ENCODE results near the gene GTF2H4.

The GTF2H4 gene

DNA sequence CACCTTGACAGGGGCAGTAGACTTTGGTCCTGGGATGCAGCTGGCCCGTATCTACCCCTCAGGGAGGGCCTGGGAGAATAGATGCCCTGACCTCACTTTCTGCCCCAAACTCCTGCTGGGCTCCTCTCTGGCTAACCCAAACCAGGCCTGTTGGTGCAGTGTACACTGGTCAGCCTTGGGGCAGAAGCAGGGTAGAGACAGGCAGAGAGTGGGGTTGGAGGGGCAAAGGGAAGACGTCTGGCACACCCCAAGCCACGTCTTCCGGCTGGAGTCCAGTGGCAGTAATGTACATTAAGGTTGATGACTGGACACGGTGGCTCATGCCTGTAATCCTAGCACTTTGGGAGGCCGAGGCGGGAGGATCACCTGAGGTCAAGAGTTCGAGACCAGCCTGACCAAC lies 14.3 kb upstream of the GTF2H4 start:
- no peak overlapping the region for H3K4me3 ChIP-seq (ENCODE audit: low read depth, low read length)
- POLR2A ChIA-PET, result no interaction called here
- CTCF ChIA-PET, result interaction anchor here (1.0 to 1.4 kb wide), 3 partner anchors 9 to 176 kb away, joined by 3 to 4 read pairs (median 3); partner anchors contain the start of gene DDR1

DNA sequence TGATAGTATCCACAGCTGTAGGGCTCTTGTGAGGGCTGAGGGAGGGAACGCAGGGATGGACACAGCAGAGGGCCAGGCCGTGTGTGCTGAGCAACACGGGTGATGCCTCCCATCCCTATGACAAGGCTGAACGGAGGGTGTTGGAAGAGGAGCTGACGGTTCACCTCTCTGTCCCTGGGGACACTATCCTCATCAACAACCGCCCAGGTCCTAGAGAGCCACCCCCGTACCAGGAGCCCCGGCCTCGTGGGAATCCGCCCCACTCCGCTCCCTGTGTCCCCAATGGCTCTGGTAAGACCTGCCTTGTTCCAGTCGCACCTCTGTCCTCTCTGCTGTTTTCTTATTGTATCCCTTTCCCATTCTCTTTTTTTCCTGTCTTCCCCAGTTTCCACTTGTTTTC lies 13.6 kb upstream of the GTF2H4 start:
- ChIA-PET CTCF (interaction anchor here (0.7 to 1.4 kb wide), 4 partner anchors 9 to 175 kb away, joined by 3 to 4 read pairs (median 3); partner anchors contain the start of genes DDR1 and SFTA2), POLR2A (no interaction called here)
- TF ChIP-seq, protein P1, sequence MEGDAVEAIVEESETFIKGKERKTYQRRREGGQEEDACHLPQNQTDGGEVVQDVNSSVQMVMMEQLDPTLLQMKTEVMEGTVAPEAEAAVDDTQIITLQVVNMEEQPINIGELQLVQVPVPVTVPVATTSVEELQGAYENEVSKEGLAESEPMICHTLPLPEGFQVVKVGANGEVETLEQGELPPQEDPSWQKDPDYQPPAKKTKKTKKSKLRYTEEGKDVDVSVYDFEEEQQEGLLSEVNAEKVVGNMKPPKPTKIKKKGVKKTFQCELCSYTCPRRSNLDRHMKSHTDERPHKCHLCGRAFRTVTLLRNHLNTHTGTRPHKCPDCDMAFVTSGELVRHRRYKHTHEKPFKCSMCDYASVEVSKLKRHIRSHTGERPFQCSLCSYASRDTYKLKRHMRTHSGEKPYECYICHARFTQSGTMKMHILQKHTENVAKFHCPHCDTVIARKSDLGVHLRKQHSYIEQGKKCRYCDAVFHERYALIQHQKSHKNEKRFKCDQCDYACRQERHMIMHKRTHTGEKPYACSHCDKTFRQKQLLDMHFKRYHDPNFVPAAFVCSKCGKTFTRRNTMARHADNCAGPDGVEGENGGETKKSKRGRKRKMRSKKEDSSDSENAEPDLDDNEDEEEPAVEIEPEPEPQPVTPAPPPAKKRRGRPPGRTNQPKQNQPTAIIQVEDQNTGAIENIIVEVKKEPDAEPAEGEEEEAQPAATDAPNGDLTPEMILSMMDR (IDR thresholded peaks at IDR 0.05; ENCODE audit: insufficient read depth, low read length, missing control alignments), result no peak
- no peak for DNase-seq (ENCODE audit: low read depth, low spot score)
- no peak overlapping the region for H3K4me3 ChIP-seq (ENCODE audit: low read depth, low read length)

More for the DNA sequence above, 14.3 kb upstream of the GTF2H4 start:
- TF ChIP-seq, protein P1 (IDR thresholded peaks at IDR 0.05; ENCODE audit: insufficient read depth, low read length, missing control alignments), result no peak
- DNase-seq (ENCODE audit: low read depth, low spot score), result no peak

DNA sequence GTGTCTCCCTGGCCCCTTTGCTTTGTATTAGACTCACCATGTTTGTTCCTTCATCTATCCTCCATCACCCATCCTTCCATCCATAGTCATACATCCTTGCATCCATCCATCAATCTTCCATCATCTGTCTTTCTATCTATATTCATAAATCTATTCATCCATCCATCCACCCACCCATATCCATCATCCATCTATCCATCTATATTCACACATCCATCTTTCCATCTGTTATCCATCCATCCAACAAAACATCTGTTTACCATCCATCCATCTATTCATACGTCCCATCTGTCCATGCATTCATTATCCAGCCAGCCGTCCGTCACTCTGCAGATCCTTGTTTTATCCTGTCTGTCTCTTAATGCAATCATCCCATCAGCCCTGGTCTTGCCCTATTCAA lies 13.1 kb upstream of the GTF2H4 start:
- TF ChIP-seq, protein P1 (IDR thresholded peaks at IDR 0.05; ENCODE audit: insufficient read depth, low read length, missing control alignments), result no peak
- no peak for DNase-seq (ENCODE audit: low read depth, low spot score)
- no peak overlapping the region for H3K4me3 ChIP-seq (ENCODE audit: low read depth, low read length)
- POLR2A ChIA-PET, result no interaction called here
- CTCF ChIA-PET, result interaction anchor here (1.0 to 3.4 kb wide), 4 partner anchors 10 to 66 kb away, joined by 3 to 20 read pairs (median 4); partner anchors contain the start of genes DDR1 and VARS2

DNA sequence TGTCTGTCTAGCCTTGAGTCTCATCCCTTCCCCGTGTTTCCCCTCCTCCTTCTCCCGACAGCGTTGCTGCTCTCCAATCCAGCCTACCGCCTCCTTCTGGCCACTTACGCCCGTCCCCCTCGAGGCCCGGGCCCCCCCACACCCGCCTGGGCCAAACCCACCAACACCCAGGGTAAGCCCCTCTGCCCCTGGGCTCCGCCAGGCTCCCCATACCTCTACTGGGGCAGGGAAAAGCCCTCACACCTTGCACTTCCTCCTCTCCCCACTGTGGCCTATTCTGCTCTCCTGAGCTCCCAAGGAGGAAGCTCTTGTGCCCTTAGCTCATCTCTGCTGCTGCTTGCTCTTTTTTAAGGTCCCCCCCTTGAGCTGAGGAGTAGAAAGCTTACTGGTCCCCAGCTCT lies 12.7 kb upstream of the GTF2H4 start:
- no peak for DNase-seq (ENCODE audit: low read depth, low spot score)
- ChIA-PET POLR2A (interaction anchor here (0.5 kb wide), 1 partner anchor 242 kb away, joined by 3 read pairs; no protein-coding TSS in a partner anchor), CTCF (interaction anchor here (1.4 to 3.4 kb wide), 2 partner anchors 17 to 19 kb away, joined by 3 to 20 read pairs; partner anchors contain the start of gene VARS2)
- H3K4me3 ChIP-seq (ENCODE audit: low read depth, low read length), result no peak overlapping the region
- TF ChIP-seq, protein P1 (IDR thresholded peaks at IDR 0.05; ENCODE audit: insufficient read depth, low read length, missing control alignments), result no peak

DNA sequence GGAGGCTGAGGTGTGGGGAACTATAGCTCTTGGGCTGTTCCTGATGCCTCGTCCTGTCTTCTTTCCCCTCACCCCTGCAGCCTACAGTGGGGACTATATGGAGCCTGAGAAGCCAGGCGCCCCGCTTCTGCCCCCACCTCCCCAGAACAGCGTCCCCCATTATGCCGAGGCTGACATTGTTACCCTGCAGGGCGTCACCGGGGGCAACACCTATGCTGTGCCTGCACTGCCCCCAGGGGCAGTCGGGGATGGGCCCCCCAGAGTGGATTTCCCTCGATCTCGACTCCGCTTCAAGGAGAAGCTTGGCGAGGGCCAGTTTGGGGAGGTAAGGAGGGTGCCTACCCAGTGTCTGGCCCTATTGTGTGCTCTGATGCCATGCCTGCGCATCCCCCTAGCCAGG lies 11.5 kb upstream of the GTF2H4 start:
- CTCF ChIA-PET, result interaction anchor here (0.7 to 3.4 kb wide), 4 partner anchors 18 to 352 kb away, joined by 3 to 20 read pairs (median 4); partner anchors contain the start of gene VARS2
- TF ChIP-seq, protein P1 (IDR thresholded peaks at IDR 0.05; ENCODE audit: insufficient read depth, low read length, missing control alignments), result no peak
- no peak overlapping the region for H3K4me3 ChIP-seq (ENCODE audit: low read depth, low read length)
- POLR2A ChIA-PET, result no interaction called here
- DNase-seq (ENCODE audit: low read depth, low spot score), result no peak

DNA sequence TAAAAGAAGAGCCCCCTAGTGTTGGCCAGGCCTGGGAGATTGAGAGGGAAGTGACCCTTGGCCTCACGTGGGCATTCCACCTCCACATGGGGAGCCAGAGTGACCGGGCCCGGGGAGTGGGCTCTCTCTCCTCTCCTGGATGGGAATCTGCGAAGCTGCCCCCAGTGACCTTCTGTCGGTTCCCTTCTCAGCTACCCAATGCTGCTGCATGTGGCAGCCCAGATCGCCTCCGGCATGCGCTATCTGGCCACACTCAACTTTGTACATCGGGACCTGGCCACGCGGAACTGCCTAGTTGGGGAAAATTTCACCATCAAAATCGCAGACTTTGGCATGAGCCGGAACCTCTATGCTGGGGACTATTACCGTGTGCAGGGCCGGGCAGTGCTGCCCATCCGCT lies 10.1 kb upstream of the GTF2H4 start:
- ChIA-PET CTCF (interaction anchor here (3.4 to 24.2 kb wide), 2 partner anchors 16 to 178 kb away, joined by 20 to 1346 read pairs; partner anchors contain the start of gene VARS2), POLR2A (no interaction called here)
- H3K4me3 ChIP-seq (ENCODE audit: low read depth, low read length), result no peak overlapping the region
- no peak for DNase-seq (ENCODE audit: low read depth, low spot score)
- TF ChIP-seq, protein P1 (IDR thresholded peaks at IDR 0.05; ENCODE audit: insufficient read depth, low read length, missing control alignments), result no peak
